GM19099 (cell line): ENCODE results near the gene FAF1.

Experiments
- POLR2A ChIP-seq: IDR thresholded peaks from 3 replicates; pipeline ENCODE4 v1.6.1; 2011; ENCODE audit warnings: low read depth; ENCODE audit not compliant: insufficient read length; ENCODE audit errors: extremely low read depth

The FAF1 gene

DNA sequence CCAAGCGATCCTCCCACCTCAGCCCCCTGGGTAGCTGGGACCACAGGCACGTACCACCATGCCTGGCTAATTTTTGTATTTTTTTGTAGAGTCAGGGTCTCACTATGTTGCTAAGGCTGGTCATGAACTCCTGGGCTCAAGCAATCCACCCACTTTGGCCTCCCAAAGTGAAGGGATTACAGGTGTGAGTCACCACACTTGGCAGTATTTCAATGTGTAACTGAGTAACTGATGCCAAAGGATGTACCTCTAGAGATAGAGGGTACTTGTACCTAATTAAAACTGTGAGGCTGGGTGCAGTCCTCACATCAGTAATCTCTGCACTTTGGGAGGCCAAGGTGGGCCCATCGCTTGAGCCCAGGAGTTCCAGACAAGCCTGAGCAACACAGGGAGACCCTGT is 278.1 kb downstream of the FAF1 start:
- TF ChIP-seq POLR2A: no peak

DNA sequence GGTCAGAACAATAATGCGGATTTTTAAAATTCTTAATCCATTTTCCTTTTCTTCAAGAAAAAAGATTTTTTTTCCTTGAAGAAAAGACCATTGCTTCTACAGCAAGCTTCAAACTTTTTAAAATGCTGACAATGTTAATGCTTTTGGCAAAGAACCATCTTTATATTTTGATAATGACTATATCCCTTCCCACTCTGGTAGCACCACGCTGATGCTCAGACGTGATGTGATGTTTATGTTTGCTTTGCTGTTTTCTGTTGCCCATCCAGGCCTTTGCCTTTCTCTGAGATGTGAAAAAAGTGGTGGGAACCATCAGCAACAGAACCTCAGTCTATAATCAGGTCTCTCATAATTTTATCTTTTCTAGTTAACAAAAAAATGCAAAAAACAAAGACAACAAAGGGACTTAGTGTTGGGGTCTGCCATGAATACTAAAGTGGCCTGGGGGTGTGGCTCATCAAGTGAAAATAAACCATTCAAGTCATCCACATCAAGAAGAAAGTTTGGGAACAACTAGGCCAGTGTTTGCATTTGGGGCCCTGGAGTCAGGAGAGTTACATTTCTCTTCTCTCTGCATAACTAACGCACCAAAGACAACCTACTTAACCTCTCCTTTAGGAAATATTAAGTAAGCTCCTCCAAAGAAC is 292.2 kb downstream of the FAF1 start:
- TF ChIP-seq POLR2A: no peak

- TF ChIP-seq POLR2A: no peak
Observed at GRCh38 chr1:50667272-50667671, 292.8 kb downstream of the FAF1 start.

- no peak for TF ChIP-seq POLR2A
Observed at GRCh38 chr1:50666849-50667248, 293.2 kb downstream of the FAF1 start.

DNA sequence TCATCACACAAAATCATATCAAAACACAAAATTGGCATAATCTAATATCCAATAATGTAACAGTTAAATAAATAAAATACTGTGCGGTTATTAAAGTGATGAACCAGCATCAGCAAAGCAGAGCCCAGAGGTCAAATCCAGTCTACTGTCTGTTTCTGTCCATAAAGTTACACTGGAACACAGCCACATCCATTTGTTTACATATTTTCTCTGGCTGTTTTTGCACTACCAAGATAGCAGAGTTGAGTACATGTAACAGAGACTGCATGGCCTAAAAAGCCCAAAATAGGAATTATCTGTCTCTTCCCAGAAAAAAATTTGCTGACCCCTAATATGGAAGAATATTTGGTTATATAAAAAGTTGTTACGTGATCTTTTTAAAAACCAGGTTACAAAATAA is 294.7 kb downstream of the FAF1 start:
- no peak for TF ChIP-seq POLR2A

DNA sequence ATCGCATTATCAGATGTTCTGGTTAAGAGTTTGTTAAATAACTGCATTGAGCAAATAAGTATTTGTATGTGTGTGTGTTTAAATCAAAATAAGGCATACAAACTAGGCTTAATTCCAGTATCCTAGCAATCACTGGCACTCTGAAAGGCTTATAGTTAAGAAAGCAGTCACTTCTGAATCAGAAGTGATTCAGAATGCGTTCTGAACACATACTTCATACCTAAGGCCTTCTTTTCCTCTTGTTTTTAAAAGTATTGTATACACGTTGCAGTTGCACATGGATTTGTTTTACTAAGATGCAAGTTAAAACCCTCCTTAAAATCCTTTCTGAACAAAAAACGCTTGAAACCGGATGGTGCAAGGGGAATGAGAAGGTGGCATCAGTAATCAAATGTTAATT is 298.4 kb downstream of the FAF1 start:
- TF ChIP-seq POLR2A: no peak

DNA sequence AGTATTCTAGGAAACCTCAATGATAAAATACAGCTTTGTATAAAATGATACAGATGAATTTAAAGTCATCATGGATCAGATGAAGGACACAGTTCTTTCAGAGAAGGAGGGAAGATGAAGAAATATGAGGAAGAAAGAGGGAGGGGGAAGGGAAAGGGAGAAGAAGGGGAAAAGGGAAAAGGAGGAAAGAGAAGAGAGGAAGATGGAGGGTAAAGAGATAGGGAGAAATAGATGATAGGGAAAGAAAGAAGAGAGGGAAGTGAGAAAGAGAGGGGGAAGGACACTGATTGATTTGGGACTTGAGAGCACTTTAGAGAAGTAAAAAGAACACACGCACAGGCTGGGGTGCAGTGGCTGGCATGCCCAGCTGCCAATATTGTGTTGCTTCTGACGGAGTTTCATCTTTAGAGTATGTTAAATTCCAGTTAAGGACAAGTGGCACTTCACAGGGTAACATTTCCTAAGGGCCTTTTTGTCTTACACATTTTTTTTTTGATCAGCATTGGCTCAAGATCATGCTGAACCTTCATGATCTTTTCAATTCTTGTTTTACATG is 300.9 kb downstream of the FAF1 start:
- no peak for TF ChIP-seq POLR2A

- TF ChIP-seq POLR2A: no peak
Observed at GRCh38 chr1:50658459-50659076, 301.5 kb downstream of the FAF1 start.

- no peak for TF ChIP-seq POLR2A
Observed at GRCh38 chr1:50656931-50657330, 303.1 kb downstream of the FAF1 start.

GRCh38 chr1:50651476-50652263 is 308.4 kb downstream of the FAF1 start:
- no peak for TF ChIP-seq POLR2A

GRCh38 chr1:50646526-50646925 is 313.5 kb downstream of the FAF1 start:
- TF ChIP-seq POLR2A: no peak

DNA sequence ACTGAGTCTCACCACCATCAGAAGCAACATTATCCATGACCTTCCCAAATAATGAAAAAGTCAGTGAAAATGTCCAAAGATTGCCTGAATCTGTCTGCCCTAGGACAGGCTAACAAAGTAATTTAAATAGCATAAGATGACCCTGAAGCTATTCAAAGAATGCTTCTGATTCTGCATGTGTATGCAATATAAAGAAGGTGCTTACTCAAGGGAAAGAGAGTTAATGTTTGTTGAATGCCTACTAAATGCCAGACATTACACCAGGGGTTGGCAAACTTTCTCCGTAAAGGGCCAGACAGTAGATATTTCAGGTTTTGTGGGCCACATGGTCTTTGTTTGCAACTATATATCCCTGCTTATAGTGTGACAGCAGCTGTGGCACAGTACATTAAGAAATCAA is 314.9 kb downstream of the FAF1 start:
- no peak for TF ChIP-seq POLR2A

DNA sequence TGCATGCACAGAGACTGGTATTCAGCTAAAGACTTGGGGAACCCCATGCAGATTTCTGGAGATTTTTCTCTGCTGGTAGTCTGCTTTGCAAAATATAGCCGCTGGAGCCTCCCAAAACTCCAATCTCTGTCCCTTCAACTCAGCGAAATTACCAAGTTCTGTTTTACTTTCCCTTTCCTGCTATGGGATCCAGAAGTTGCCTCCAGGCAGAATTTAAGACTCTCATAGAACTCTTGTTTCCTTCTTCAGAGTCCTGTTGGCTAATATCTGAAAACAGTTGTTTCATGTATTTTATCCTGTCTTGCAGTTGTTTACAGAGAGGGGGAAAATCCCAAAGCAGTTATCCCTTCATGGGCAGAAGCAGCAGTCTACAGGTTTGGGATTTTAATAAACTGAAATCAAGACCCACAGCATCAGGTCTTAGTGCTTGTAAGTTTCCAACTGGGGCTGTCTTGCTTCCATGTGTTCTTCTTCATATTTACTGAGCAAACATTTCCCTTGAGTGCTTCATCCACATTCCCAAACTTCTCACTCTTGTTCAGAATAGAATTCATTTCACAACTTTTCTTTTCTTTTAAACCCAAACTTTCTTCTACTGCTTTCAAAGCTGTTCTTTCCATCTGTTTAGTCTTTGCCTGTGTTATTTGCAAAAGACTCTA is 315.5 kb downstream of the FAF1 start:
- no peak for TF ChIP-seq POLR2A

DNA sequence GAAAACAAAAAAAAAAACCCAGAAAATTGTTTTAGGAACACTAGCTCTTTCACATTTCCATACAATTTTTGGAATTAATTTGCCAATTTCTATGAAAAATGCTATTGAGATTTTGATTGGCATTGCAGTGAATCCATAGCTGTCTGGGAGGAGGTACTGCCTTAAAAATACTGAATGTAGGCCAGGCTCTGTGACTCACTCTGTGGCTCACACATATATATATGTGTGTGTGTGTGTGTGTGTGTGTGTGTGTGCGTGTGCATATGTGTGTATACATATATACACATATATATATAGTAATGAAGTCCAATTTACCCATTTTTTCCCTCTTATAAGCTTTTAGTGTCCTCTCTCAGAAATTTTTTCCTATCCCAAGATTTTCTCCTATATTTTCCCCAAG is 322.6 kb downstream of the FAF1 start:
- TF ChIP-seq POLR2A: no peak

DNA sequence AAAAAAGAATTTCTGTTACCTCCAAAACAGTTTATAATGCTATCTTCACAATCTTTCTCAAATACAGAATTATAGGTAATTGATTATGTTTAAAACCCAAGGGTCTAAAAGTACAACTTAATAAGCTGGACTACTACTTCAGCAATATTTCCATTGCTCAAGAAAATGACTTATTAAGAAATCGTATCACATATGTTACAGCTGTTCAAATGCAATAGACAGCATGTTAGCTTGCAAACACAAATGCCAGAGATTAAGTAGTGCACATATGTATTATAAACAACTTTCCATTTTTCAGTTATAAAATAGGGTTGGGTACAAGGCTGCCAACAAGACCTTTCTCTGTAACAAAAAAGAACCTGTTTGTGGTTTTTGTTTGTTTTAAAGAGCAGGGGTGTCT is 325.8 kb downstream of the FAF1 start:
- no peak for TF ChIP-seq POLR2A
